Ureter (tissue), 1 donor: ENCODE data around the gene C2orf15. TPM values are rescaled to one million over a fixed set of nuclear protein-coding genes. Genes with fewer than 3 reads are reported as not detected.
A peak's percentile ranks its signal among the peaks of the same experiment; 100 is the strongest.
"Not testable (repeated sequence)": the region's sequence is repeated elsewhere in the genome, so short reads cannot be mapped to it uniquely, and the experiment has no call there.

Experiments
- DNase-seq: peaks from one replicate; pipeline ENCODE4 v3.0.0-alpha.2; 2020; ENCODE audit warnings: low spot score
- total RNA-seq: library from RNA; stranded (reverse); gene quantifications from one replicate; pipeline ENCODE4 v1.2.4, GENCODE V29; 2023
- donor health status: DM: yes; HTN: yes; CAD: no.

Gene C2orf15, protein sequence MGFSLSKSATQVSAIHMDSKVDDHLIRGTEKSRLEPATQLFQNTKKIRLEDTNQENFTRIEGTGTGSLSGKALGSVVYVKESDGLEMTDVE
- total RNA-seq: 4.9 TPM

DNA sequence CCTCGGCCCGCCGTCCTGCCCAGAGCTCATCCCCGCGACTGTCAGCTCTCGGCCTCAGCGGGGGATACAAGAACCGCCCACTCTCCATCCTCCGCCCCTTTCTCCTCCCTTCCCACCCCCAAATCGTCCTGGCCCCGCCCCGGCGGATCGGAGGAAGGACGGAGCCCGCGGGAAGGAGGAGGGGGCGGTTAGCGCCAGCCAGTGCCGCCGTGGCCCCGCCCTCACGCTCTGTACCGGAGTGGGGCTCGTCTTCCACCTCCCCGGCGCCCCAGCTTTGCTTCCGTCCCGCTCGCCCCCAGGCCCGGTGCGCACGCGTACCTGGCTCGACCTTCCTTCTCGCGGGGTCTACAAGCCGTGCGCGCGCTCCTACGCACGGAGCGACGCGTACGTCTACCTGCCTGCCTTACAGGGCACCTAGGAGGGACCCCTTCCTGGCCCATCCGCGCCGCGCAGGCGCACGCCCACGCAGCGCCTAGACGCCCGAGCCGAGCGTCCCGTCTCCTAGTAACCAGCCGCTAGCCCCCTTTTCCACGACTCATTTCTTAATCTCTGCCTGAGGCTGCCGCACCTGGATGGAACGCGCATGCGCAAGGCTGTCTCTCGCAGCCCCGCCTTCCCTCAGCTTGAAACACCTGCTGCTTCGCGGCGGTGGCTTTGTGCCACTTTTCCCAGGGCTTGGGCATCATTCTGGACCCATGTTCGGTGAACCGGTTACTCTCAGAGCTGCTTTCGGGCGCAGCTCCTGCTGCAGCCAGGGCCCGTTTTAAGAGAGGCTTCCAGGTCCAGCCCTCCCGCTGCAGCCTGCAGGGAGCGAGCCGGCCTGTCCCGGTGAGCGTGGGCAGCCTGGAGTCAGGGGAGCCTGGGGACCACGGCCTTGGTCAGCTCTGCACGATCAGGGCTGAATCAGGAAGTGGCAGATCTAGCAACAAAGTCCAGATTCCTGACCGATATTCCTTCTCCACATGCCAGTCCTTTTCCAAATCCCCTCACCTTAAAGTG, at the start of gene C2orf15:
Gene C2orf15, plus strand, starts transcription at position 598 of the 999 bp plus-strand sequence. CDS start 8,852 bp downstream, outside the sequence.
- peak; percentile 94 for DNase-seq

DNA sequence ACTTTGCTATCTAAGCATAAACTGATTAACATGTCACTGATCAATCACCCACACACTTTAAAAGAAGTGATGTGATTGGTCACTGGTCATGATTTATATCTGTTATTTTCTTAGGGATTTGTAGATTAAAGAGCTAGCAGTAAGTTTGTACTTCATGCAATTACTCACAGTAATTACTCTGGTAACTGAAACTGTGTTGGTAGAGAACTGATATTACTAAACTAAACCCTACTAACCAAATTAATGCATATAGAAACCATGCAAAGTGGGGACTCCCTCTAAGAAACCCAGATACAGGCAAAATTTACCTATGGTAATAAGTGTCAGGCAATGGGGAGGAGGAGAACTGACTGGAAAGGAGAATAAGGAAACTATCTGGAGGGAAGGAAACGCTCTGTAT, 44.8 kb upstream of the C2orf15 start:
- no peak for DNase-seq

DNA sequence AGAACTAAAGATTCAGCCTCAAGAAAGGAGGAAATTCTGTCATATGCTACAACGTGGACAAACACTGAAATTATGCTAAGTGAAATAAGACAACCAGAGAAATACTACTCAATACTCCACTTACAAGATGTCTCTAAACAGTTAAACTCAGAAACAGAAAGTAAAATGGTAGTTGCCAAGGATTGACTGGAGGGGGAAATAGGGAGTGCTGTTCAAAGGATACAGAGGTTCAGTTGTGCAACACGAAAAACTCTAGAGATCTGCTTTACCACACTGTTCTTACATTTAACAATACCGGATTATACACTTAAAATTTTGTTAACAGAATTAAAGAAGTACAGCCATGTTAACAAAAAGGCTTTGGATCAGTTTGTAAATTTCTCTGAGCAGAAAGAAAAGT, 39.8 kb upstream of the C2orf15 start:
- DNase-seq: no peak

DNA sequence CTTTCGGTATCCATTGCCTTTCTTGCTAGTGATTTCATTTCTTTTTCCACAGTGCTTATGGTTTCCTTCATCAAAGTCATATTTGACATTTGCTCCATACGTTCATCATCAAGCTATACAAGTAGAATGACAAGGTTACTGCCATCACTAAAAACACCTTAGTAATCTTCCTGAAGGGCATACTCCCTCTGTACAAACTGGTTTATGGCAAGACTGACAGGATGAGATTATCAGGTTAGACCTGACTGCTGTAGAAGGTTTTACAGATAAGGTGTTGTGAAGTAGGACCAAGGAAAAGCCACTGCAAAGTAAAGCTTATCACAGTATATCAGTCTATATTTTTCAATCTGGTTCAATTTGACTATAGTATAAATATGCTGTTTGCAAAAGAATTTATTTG, 37.5 kb upstream of the C2orf15 start:
- no peak for DNase-seq

DNA sequence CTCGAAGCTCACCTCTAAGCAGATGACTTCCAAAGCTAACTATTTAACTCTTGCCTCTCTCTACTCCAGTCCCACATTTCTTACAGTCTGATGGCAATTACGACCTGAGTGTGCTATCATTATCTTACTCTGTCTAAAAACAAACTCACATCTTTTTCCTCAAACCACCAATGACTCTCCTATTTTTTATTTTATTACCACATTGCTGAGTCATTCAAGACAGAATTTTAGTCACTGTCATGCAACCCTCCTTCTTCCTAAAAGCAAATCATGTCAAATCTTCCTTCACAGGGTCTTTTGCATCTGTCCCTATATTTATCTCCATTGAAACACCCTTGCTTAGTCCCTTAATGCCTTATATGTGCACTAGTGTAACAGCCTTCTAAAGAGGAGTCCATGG, 34.6 kb upstream of the C2orf15 start:
- DNase-seq: no peak

DNA sequence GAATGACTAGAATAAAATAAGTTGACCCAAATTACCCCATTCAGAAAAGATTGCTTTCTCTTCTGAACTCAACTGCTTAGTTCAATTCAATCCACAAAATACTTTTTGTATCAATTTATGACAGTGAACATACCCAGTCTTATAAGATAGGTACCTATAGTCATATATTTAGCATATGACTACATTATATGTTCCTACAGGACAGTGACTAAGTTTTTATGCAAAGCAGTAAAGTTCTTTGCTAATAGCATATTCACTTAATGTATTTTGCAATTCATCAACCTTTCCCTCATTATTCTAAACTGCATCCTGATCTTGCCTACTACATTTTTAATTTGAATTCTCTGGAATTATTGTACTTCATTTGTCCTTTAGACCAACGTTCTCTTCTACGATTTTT, 30.3 kb upstream of the C2orf15 start:
- DNase-seq: no peak

DNA sequence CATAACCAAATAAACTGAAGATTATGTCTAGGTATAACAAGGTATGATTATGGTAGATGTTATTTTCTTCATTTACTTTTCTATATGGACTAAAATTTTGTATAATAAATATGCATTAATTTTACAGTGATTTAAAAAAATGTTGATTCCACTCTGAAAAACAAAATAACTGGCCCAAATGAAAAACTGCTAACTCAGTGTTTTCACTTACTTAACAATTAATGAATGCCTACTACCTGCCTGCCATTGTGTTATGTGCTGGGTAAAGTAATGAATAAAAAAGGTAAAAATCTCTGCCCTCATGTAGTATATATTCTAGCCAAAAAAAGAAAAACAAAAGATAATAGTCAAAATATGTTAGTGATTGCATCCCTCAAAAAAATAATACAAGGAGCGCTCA, 29.6 kb upstream of the C2orf15 start:
- no peak for DNase-seq

DNA sequence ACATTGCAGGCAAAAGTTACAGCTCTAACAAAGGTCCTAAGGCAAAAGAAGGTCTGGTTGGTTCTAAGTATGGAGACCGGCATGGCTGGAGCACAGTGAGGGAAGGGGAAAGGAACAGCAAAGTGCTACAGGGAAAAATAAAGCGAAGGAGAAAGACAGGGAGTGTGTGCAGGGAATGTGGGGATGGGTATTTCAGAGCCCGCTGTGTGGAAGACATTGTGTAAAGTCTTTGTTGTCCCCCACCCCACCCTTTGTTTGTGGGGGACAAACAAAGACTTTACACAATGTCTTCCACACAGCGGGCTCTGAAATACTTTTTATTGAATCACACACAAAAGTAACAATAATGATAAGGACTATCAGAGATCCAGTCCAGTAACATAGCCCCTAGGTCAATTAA, 28.9 kb upstream of the C2orf15 start:
- DNase-seq: no peak

DNA sequence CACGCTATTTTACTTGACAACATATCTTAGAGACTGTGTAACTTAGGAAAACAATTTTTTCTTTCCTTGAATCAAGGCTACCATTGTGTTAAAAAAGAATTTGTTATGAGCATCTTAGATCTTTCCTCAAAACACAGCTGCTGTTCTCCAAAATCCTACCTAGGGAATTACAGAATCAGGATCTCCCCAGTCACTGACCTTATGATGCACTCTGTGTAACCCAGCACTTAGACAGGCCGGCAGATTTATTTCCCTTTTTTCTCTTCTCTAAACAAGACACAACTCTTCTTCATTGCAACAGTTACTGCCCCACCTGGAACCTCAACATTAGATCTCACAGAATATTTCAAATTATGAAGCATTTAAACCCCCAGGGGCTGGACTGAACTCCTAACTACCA, 13.5 kb upstream of the C2orf15 start:
- DNase-seq: no peak

DNA sequence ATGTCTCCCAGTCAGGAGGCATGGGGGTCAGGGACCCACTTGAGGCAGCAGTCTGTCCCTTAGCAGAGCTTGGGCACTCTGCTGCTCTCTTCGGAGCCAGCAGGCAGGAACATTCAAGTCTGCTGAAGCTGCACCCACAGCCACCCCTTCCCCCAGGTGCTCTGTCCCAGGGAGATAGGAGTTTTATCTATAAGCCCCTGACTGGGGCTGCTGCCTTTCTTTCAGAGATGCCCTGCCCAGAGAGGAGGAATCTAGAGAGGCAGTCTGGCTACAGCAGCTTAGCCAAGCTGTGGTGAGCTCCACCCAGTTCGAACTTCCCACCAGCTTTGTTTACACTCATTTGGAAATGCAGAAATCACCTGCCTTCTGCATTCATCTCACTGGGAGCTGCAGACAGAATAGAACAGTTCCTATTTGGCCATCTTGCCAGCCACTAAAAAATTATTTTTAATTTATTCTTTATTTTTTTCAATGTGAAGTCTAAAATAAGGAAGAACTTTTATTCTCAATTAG, 6.4 kb upstream of the C2orf15 start:
- not testable (repeated sequence) for DNase-seq

DNA sequence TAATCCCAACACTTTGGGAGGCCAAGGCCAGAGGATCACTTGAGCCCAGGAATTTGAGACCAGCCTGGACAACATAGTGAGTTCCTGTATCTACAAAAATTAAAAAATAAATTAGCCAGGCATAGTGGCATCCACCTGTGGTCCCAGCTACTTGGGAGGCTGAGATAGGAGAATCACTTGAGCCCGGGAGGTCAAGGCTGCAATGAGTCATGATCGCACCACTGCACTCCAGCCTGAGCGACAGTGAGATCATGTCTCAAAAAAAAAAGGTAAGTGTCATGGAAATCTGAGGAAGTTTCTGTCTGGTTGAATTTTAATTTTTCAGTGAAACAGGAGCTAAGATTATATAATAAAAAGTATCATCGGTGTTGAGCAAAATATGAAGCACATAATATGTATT, 2.5 kb upstream of the C2orf15 start:
- no peak for DNase-seq

DNA sequence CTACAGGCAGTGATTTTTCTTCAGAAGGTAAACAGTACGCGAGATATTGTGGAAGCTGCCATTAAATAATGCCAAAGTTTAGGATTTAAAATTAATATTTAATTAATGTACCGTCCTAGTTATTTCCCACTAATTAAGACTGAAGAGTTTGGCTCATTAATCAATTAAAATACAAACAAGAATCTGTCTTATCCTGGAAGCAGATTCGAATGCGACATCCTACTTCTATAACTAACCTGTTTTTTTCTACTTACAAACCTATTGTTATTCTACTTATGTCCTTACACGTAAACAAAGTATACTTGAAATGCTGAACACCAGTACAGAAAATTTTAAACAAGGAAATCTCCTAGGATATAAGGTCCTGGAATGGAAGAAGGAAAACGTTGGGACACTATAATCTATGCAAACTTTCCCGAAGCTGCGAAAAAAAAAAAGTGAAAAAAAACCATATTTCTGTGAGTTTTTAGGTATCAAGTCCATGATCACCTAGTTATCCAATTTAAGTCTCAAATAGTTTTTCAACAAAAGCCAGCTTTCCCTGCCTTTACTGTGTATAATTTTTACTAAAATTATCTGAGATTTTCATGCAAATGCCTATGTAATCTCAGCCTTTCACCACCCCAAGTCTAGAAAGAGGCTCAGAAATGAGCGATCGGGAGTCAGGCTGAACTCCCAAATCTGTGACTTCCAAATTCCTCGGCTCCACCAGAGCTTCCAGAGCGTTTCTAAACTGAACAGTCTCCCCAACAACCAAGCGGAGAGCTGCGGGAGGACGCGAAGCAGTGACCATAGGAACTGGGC, 1.2 kb upstream of the C2orf15 start:
- no peak for DNase-seq

DNA sequence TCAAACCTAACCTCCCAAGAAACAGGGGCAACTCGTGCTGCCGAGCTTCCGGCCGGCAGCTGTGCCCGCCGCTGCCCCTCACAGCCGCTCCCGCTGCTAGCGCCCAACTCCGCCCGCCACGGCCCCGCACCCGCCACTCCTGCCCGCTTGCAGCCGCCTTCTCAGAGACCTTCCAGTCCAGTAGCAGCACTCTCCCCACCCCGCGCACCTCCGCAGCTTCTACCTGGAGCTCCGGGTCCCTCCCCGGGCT, 722 bp upstream of the C2orf15 start:
- no peak for DNase-seq

DNA sequence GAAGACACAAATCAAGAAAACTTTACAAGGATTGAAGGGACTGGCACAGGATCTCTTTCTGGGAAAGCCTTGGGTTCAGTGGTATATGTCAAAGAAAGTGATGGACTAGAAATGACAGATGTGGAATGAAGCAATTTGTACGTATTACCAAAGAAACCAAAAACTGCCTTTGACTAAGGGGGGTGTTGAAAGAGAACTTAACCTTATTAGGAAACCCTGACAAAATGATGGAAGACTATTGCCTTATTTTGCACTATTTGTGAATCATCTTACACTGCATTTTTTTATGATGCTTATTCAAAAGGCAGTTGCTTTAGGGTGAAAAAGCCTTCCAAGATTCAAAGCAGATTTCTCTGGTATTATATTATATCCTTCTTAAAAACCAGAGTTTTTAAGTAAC, 9.2 kb downstream of the C2orf15 start:
- DNase-seq: no peak

DNA sequence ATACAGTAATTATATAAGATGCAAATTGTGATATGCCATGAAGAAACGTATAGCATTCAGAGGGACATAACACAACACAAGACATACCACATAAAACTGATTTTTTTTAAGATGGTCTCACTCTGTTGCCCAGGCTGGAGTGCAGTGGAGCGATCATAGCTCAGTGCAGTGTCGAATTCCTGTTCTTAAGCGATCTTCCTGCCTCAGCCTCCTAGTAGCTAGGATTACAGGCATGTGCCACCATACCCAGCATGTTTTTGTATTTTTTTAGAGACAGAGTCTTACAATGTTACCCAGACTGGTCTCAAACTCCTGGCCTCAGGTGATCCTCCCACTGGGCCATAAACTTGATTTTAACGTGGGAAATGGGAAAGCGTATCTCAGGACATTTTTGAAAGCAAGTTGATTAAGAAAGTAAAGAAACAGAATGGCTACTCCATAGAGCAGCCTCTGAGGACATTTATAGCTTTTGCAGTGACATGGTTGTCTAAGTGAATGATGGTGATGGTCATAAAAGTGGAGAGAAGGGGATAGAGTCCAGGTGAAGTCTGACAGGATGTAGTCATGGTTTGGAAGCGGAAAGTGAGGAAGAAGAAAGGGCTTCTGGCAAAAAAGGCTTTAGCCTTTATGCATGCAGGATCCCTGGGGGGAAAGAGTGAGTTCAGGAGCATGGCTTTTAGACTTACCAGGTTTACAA, 10.8 kb downstream of the C2orf15 start:
- DNase-seq: no peak

DNA sequence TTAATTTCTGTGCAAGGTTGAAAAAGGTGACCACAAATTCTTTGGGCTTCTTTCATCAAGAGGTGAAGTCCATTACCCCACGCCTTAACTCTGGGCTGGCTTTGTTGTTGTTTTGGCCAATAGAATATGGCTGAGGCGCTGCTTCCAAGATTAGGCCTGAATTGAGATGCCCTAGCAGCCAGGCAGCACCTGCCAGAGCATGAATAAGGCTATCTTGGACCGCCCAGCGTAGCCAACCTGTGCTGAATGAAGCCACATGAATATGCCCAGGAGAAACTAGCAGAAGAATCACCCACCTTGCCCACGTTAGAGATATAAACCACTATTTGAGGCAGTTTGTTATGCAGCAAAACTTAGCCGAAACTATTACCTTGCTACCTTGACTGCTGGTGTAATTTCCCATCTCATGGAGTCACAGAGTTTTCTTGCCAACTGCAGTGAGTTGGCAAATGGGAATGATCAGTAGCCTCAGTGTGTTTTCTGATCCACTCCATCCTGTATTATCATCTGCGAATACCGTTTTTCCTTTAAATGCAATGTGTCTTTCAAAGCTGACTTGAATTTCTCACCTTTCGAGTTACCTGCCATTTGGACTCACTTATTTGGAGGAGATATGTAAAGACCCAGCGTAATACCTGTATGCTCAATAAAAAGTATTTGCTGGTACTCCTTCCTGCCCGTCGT, 12.6 kb downstream of the C2orf15 start:
- DNase-seq: no peak

DNA sequence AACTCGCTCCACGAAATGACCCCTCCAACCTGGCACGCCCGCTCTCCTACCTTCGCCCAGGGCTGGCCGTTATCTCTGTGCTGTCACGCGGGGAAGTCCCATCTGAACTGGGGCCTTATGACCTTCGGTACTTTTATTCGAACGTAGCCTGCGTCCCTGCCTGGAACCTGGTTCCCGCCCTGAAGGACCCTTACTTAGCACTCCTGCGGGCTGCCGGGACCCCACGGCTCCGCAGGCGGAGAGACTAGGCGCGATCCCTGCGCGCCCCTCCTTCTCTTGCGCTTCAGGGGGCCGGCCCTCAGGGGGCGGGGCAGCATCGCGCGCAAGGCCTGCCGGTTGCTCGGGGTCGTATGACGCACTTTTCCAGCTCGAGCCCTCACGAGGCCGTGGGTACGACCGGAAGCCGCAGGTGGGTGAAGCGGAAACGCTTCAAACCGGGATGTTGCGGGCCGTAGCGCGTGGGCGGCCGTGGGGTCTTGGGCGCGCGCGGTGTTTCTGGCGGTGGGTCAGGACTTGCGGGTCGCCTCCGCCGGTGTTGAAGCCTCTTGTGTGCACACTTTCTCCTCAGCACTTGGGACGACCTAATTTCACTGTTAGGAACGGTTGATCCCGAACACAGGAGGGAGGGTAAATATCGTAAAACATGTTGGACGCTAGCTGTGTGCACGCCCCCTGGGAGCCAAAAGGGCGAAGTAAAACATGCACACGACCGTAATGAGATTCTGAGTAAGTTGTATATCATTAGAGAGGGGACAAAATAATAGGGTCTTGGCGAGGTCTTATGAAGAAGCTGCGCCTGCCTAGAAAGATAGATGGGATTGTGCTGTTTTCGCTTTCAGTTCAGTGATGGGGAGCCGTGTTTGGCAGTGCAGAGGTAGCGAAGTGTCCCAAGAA, 13.4 kb downstream of the C2orf15 start, which contains the start of the genes LIPT1 and TSGA10:
Gene LIPT1, plus strand, starts transcription at position 325 of the 894 bp plus-strand sequence. CDS start 6,991 bp downstream, outside the sequence.
Gene TSGA10, minus strand, starts transcription at position 300 of the 894 bp plus-strand sequence. CDS start 45,503 bp downstream, outside the sequence.
- DNase-seq: peak; percentile 94

DNA sequence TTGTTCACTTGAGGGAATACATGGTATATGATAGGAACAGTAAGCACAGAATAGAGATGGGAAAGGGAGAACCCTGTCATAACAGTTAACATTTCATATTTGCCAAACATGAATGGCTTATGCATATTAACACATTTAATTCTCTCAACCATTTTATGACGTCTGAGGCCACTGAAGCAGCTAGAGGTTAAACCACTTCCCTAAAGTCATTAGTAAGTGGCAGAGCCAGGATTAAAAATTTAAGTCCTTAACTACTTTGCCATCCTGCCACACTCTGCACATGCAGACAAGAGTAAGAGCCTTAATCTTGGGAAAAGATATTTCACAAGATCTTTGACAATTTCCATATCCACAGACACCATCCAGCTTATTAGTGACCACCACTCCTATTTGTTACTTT, 15.4 kb downstream of the C2orf15 start:
- DNase-seq: no peak

DNA sequence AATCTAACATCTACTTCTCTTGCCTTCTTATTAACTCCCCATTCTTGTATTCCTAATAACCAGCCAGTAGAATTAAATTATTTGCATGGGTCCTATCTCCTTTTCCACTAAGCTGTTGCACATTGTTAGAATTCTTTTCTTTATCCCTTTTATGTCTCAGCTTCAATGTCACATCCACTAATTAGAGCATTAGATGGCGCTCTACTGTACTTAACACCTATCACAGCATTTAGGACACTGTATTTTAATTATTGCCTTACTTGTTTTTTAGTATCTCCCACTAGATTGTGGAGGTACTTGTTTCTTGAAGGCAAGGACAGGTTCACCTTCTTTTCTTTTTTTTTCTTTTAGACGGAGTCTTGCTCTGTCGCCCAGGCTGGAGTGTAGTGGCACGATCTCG, 17.1 kb downstream of the C2orf15 start:
- no peak for DNase-seq

DNA sequence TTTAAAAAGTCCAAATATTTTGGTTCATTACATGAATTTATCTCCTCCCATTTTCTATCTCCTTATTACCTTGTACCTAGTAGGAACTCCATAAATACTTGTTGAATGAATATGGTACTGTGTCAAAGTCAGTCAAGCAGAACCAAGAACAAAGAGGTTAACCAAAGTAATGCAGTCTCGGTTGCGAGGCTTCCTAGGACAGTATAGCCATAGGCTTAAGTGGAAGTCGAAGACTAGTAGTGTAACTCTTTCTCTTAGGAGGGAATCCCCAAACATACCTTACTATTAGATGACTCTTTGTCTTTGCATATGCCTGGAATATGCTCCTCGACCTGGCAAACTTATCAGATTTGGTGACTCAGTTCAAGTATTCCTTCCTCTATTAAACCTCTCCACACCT, 18.1 kb downstream of the C2orf15 start:
- DNase-seq: no peak
